Measurements from ENCODE around the gene CHPF. TPM values are rescaled to one million over a fixed set of nuclear protein-coding genes. Genes with fewer than 3 reads are reported as not detected.

CHPF gene
- total RNA-seq, 1 experiment from 2014 or later, result 78.2 TPM

GRCh38 chr2:219549619-219550018 is 6.0 kb upstream of the CHPF start:
- intact Hi-C loops (cut with micrococcal nuclease; ENCODE audit: unreplicated experiment), result no loop called here
- Histone ChIP-seq H3F3A (ENCODE audit: insufficient read depth, low read depth) (no peaks in the 10 kb centered on the region), H2AFZ (no peak overlapping the region), H3K4me2 (no peak overlapping the region), H4K20me1 (ENCODE audit: insufficient read depth) (no peaks in the 10 kb centered on the region), H3K9me3 (ENCODE audit: insufficient read depth, low read depth) (no peaks in the 10 kb centered on the region), H3K9me2 (ENCODE audit: insufficient read depth) (no peaks in the 10 kb centered on the region), H3K4me3 (no peak overlapping the region), H3K79me2 (ENCODE audit: low read depth) (no peaks in the 10 kb centered on the region), H3K27ac (no peak overlapping the region), H3K36me3 (ENCODE audit: low read depth) (no peaks in the 10 kb centered on the region), H3K27me3 (ENCODE audit: insufficient read depth, low read depth) (no peaks in the 10 kb centered on the region), H3K4me1 (replicated peaks; ENCODE audit: insufficient read depth) (no peaks in the 10 kb centered on the region)
- POLR2A ChIA-PET (ENCODE audit: unreplicated experiment), result no interaction called here
- DNase-seq, result no peak
- no peak for TF ChIP-seq CTCF (conservative IDR thresholded peaks at IDR 0.05)
- TF ChIP-seq EZH2 (IDR thresholded peaks at IDR 0.05; ENCODE audit: low read depth), result no peak
- CTCF ChIA-PET, result no interaction called here
- no TSS peak for BruUV-seq (replicated peaks)

GRCh38 chr2:219548990-219549389 is 5.4 kb upstream of the CHPF start:
- H2AFZ ChIP-seq, result no peak overlapping the region
- BruUV-seq (replicated peaks), result no TSS peak
- no peak for DNase-seq
- no peaks in the 10 kb centered on the region for H3K27me3 ChIP-seq (ENCODE audit: insufficient read depth, low read depth)
- ChIA-PET CTCF (no interaction called here), POLR2A (ENCODE audit: unreplicated experiment) (interaction anchor here (0.6 kb wide), 2 partner anchors 244 to 296 kb away, joined by 3 to 8 read pairs; partner anchors contain the start of gene TUBA4B)
- H3K27ac ChIP-seq, result no peak overlapping the region
- intact Hi-C loops (cut with micrococcal nuclease; ENCODE audit: unreplicated experiment), result no loop called here
- no peaks in the 10 kb centered on the region for H3K9me2 ChIP-seq (ENCODE audit: insufficient read depth)
- no peaks in the 10 kb centered on the region for H4K20me1 ChIP-seq (ENCODE audit: insufficient read depth)
- H3K79me2 ChIP-seq (ENCODE audit: low read depth), result no peaks in the 10 kb centered on the region
- H3F3A ChIP-seq (ENCODE audit: insufficient read depth, low read depth), result no peaks in the 10 kb centered on the region
- H3K4me3 ChIP-seq, result no peak overlapping the region
- no peaks in the 10 kb centered on the region for H3K9me3 ChIP-seq (ENCODE audit: insufficient read depth, low read depth)
- no peak overlapping the region for H3K4me2 ChIP-seq
- no peaks in the 10 kb centered on the region for H3K36me3 ChIP-seq (ENCODE audit: low read depth)
- H3K4me1 ChIP-seq (replicated peaks; ENCODE audit: insufficient read depth), result no peaks in the 10 kb centered on the region
- TF ChIP-seq EZH2 (IDR thresholded peaks at IDR 0.05; ENCODE audit: low read depth) (no peak), CTCF (conservative IDR thresholded peaks at IDR 0.05) (no peak)

GRCh38 chr2:219547621-219548020 is 4.0 kb upstream of the CHPF start:
- TF ChIP-seq CTCF (conservative IDR thresholded peaks at IDR 0.05), result no peak
- no peak for TF ChIP-seq EZH2 (IDR thresholded peaks at IDR 0.05; ENCODE audit: low read depth)
- CTCF ChIA-PET, result no interaction called here
- POLR2A ChIA-PET (ENCODE audit: unreplicated experiment), result no interaction called here

More at GRCh38 chr2:219547621-219548020, 4.0 kb upstream of the CHPF start:
- H3K27me3 ChIP-seq (ENCODE audit: insufficient read depth, low read depth), result no peaks in the 10 kb centered on the region
- H2AFZ ChIP-seq, result no peak overlapping the region
- H3K9me2 ChIP-seq (ENCODE audit: insufficient read depth), result no peaks in the 10 kb centered on the region
- H3K36me3 ChIP-seq (ENCODE audit: low read depth), result no peaks in the 10 kb centered on the region
- DNase-seq, result no peak
- H3K4me2 ChIP-seq, result no peak overlapping the region
- H3K27ac ChIP-seq, result no peak overlapping the region
- H4K20me1 ChIP-seq (ENCODE audit: insufficient read depth), result no peaks in the 10 kb centered on the region
- intact Hi-C loops (cut with micrococcal nuclease; ENCODE audit: unreplicated experiment), result no loop called here
- BruUV-seq (replicated peaks), result no TSS peak
- peaks cover 3% of the 10 kb centered on the region; the same call in 1 of the 2 replicates for H3F3A ChIP-seq (ENCODE audit: insufficient read depth, low read depth)
- H3K4me1 ChIP-seq (replicated peaks; ENCODE audit: insufficient read depth), result no peaks in the 10 kb centered on the region
- no peaks in the 10 kb centered on the region for H3K9me3 ChIP-seq (ENCODE audit: insufficient read depth, low read depth)
- H3K79me2 ChIP-seq (ENCODE audit: low read depth), result peaks cover 2% of the 10 kb centered on the region; the same call in 1 of the 2 replicates
- H3K4me3 ChIP-seq, result no peak overlapping the region
